ENCODE measurements around the gene PIGQ. TPM values are rescaled to one million over a fixed set of nuclear protein-coding genes. Genes with fewer than 3 reads are reported as not detected.

PIGQ gene
- total RNA-seq (ENCODE audit: low replicate concordance): 20.7 and 29.1 TPM in 2 replicates

DNA sequence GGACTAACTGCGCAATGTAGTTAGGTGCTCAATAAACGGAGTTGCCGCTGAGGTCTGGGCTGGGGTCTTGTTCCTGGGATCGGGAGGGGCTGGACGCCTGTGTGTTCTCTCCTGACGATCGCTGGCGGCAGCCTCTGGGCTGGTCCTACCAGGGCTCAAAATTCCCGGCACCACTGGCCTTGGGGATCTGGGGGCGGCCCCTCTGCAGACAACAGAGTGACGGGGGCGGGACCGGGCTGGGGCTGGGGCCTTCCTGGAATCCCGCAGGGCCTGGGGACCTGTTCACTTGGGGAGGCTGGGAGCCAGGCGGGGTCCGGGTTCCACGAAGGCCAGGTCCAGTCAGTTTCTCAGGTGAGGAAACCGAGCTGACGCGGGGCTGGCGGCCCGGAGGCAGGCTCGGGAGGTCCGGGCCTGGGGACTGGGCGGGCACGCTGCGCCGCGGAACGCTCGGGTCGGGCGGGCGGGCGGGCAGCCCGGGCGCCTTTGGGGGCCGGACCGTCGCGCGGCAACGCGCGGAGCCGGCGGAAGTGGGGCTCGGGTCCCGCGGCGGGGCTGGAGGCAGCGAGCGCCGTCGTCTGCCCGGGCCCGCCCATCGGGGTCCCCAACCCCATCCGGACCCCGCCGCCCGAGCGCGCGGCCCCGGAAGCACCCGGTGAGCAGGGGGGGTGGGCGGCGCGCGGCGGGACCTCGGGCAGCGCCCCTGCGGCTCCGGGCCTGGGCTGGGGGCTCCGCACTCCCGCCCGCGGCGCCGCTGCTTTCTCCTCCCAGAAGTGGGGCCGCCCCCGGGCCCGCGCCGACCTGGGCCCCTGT is at the start of gene PIGQ:
Gene PIGQ (plus strand): TSS at position 524 of the 810 bp plus-strand sequence. CDS start 4,107 bp downstream, outside the sequence.
- H3K4me3 ChIP-seq (ENCODE audit: low read depth, low read length): peak within 1 kb of the TSS; percentile 82
- TF ChIP-seq, protein P1, sequence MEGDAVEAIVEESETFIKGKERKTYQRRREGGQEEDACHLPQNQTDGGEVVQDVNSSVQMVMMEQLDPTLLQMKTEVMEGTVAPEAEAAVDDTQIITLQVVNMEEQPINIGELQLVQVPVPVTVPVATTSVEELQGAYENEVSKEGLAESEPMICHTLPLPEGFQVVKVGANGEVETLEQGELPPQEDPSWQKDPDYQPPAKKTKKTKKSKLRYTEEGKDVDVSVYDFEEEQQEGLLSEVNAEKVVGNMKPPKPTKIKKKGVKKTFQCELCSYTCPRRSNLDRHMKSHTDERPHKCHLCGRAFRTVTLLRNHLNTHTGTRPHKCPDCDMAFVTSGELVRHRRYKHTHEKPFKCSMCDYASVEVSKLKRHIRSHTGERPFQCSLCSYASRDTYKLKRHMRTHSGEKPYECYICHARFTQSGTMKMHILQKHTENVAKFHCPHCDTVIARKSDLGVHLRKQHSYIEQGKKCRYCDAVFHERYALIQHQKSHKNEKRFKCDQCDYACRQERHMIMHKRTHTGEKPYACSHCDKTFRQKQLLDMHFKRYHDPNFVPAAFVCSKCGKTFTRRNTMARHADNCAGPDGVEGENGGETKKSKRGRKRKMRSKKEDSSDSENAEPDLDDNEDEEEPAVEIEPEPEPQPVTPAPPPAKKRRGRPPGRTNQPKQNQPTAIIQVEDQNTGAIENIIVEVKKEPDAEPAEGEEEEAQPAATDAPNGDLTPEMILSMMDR (IDR thresholded peaks at IDR 0.05; ENCODE audit: insufficient read depth, low read length): no peak
- DNase-seq (ENCODE audit: low read depth): peak; percentile 57

GRCh38 chr16:520847-521246 is 48.9 kb upstream of the PIGQ start:
- no peak for DNase-seq (ENCODE audit: low read depth)
- H3K4me3 ChIP-seq (ENCODE audit: low read depth, low read length): no peak overlapping the region
- TF ChIP-seq, protein P1 (IDR thresholded peaks at IDR 0.05; ENCODE audit: insufficient read depth, low read length): no peak

- DNase-seq (ENCODE audit: low read depth): no peak
- TF ChIP-seq, protein P1 (IDR thresholded peaks at IDR 0.05; ENCODE audit: insufficient read depth, low read length): no peak
- no peak overlapping the region for H3K4me3 ChIP-seq (ENCODE audit: low read depth, low read length)
Observed at GRCh38 chr16:521381-522210, 48.2 kb upstream of the PIGQ start.

DNA sequence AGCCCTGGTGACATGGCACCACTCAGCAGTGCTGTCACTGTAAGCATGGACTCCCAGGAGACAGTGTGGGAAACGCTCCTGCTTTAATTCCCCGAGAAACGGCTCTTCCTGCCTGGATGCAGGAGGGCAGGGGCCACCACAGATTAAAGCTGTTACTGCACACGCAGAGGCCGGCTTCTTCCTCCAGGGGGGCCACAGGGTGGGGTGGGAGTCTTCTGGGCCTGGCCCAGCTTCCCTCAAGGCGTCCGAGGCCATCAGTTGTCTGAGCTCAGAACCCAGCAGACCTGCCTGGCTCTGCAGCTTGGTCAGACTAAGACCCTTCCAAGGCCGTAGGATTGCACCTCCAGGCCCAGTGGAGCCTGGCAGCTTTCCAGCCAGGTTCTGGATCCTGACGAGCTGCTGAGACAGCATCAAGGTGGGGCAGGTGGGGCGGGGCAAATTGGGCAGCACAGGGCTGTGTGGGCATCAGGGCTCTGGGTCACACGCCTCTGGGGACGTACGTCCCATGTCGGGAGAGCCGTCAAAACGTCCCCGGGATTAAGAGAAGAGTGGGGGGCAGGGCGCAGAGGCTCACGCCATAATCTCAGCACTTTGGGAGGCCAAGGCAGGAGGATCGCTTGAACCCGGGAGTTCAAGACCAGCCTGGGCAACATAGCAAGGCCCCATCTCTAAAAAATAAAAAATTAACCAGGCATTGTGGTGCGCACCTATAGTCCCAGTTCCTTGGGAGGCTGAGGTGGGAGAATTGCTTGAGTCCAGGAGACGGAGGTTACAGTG is 47.3 kb upstream of the PIGQ start:
- no peak for DNase-seq (ENCODE audit: low read depth)
- TF ChIP-seq, protein P1 (IDR thresholded peaks at IDR 0.05; ENCODE audit: insufficient read depth, low read length): no peak
- H3K4me3 ChIP-seq (ENCODE audit: low read depth, low read length): no peak overlapping the region

DNA sequence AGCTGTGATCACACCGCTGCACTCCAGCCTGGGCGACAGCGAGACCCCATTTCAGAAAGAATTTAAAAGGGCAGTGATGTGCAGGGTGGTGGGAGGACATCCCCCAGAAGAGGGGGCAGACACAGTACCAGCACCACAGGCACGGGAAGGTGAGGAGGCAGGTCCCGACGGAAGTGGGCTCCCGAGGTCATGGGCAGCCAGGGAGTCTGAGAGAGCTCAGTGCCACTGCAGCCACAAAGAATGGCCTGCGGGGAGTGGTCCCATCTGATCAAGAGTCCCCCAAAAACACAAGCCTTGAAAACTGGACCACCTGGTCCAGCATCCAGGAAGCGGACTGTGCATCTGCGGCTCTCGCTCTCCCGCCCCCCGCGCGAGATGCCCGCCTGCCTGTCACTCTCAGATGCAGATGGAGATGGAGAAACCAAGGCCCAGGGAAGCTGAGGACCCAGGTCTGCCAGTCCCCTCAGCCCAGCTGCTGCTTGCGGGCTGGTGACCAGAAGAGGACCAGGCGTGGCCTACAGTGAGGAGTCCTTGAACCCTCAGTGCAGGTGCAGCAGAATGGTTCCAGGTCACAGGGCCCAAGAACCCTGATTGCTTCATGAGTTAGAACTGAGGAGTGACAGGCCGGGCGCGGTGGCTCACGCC is 46.5 kb upstream of the PIGQ start:
- H3K4me3 ChIP-seq (ENCODE audit: low read depth, low read length): no peak overlapping the region
- no peak for DNase-seq (ENCODE audit: low read depth)
- TF ChIP-seq, protein P1 (IDR thresholded peaks at IDR 0.05; ENCODE audit: insufficient read depth, low read length): no peak
